Astrocyte of the cerebellum (primary cell): Measurements from ENCODE around the gene PYGO2.
A peak's percentile ranks its signal among the peaks of the same experiment; 100 is the strongest.

ENCODE experiments used
- DNase-seq: peaks from one replicate; pipeline ENCODE4 v3.0.0-alpha.2; 2011; ENCODE audit warnings: low read depth
- H3K4me3 ChIP-seq: 2 replicates; pipeline ENCODE4 v1.5.1; 2011; ENCODE audit warnings: mild to moderate bottlenecking, low read depth, low read length, moderate library complexity
- in situ Hi-C: cut with HindIII; loops from 2 replicates; pipeline ENCODE4 v1.10.0; 2017; ENCODE audit warnings: low sequenced_read_pairs
- TF ChIP-seq, protein P1 (sequence below): IDR thresholded peaks from 2 replicates; pipeline ENCODE4 v1.5.1; 2012; ENCODE audit warnings: low read length, low read depth, moderate library complexity, mild to moderate bottlenecking; ENCODE audit errors: missing control alignments

The PYGO2 gene

DNA sequence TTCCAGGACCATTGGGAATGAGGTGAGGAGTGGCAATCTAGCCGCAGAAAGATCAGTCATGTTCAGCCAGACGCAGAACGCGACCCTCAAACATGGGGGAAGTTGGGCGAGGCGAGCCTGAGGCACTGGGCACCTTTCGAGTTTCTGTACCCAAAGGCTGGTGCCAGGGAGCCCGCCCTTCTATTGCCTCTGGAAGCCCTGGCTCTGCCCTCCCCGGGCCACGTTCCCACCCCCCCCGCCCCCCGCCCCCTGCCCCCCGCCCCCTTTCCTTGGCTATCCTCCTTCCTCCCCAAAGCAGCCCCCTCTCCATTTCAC, 38.8 kb upstream of the PYGO2 start:
- peak overlapping the region; percentile 82 for H3K4me3 ChIP-seq
- in situ Hi-C loops, result no loop called here
- DNase-seq, result no peak
- TF ChIP-seq, protein P1, sequence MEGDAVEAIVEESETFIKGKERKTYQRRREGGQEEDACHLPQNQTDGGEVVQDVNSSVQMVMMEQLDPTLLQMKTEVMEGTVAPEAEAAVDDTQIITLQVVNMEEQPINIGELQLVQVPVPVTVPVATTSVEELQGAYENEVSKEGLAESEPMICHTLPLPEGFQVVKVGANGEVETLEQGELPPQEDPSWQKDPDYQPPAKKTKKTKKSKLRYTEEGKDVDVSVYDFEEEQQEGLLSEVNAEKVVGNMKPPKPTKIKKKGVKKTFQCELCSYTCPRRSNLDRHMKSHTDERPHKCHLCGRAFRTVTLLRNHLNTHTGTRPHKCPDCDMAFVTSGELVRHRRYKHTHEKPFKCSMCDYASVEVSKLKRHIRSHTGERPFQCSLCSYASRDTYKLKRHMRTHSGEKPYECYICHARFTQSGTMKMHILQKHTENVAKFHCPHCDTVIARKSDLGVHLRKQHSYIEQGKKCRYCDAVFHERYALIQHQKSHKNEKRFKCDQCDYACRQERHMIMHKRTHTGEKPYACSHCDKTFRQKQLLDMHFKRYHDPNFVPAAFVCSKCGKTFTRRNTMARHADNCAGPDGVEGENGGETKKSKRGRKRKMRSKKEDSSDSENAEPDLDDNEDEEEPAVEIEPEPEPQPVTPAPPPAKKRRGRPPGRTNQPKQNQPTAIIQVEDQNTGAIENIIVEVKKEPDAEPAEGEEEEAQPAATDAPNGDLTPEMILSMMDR, result no peak

DNA sequence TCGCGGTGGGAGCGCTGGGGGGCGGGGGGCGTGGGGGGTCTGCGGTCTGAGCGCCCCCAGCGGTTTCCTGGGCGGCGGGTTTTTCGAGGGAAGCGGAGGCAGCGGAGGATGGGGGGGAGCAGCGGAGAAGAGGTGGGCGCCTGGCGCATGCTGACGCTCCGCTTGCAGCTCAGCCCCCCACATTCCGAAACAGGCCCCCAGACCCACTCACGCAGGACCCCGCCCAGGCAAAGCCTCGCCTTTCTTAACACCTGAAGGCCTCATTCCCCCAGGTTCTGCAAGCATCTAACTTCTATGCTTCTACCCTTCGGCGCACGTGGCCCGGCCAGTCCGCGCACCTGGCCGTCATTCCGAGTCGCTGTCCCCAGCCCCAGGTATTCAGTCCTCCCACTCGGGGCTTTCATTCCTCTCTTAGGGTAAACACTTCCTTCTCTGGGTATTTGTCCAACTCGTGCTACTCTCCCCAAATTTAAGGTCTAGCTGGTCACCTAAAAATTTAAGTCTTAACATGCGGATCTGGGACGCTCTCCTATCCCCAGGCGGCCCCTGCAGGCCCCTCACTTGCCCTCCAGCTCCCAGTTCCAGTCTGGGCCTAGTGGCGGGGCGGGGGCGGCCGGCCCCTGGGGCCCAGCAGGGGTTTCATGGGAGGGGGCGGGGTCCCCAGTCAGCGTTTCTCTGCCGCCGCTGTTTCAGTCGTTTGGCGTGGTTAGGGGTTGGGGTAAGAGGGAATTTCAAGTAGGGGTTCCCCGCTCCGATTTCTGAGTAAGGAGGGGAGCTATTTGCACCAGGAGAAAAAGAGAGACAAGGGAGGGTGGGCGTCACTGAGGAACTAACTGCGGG, 38.2 kb upstream of the PYGO2 start:
- no peak for DNase-seq
- TF ChIP-seq, protein P1, result no peak
- peak overlapping the region; percentile 82 for H3K4me3 ChIP-seq
- in situ Hi-C loops, result no loop called here

DNA sequence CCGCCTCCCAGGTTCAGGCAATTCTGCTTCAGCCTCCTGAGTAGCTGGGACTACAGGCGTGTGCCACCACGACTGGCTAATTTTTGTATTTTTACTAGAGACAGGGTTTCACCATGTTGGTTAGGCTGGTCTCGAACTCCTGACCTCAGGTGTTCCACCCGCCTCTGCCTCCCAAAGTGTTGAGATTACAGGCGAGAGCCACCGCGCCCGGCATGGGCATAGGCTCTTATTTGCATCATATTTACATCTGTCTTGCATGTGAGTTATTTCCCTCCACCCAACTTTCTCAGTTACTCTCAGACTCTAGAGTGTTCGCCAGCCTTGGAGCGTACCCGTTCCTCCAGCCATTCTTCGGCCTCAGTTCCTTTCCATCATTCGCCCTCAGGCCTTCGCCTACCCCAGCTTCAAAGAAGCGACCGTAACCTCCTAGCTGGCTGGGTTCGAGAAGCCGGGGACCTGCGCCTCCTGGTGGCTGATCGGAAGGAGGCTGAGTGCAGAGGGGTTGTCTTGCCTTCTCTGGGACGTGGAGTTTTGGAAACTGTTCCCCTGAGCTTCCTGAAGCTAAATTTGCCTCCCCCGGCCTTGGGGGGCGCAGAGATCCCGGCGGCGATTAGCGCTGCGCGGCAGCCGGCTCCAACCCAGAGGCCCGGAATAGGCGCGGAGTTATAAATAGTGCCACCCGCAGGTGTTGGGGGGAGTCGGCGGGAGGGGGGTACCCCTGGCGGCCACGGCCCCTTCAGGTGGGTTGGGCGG, 37.4 kb upstream of the PYGO2 start:
- peak overlapping the region; percentile 82 for H3K4me3 ChIP-seq
- in situ Hi-C loops, result no loop called here
- DNase-seq, result peak; percentile 33
- TF ChIP-seq, protein P1, result peak; percentile 95

DNA sequence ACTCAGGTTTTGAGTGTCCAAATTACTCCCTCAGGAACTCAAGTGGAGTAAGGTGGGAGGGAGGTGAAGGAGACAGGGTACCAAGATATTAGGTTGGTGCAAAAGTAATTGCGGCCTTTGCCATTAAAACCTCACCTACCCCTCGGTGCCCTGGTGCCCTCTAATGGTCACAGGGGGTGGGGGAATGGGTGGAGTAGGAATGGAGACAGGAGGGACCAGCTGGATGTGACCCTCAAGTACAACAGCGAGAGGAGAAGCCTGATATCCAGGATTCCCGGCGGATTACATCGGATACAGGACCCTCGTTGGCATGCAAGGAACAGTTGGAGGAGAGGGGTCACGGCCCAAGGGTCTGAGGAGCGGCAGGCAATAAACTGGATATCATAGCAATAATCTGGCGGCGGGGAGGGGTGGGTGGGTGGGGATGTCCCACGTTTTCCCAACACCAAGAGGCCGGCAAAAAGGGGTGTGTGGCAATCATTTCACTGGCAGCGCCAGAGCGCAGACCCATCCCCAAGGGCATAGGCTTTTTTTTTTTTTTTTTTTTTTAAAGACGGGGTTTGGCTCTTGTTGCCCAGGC, 36.7 kb upstream of the PYGO2 start:
- DNase-seq, result no peak
- H3K4me3 ChIP-seq, result no peak overlapping the region
- in situ Hi-C loops, result no loop called here
- TF ChIP-seq, protein P1, result peak; percentile 2

DNA sequence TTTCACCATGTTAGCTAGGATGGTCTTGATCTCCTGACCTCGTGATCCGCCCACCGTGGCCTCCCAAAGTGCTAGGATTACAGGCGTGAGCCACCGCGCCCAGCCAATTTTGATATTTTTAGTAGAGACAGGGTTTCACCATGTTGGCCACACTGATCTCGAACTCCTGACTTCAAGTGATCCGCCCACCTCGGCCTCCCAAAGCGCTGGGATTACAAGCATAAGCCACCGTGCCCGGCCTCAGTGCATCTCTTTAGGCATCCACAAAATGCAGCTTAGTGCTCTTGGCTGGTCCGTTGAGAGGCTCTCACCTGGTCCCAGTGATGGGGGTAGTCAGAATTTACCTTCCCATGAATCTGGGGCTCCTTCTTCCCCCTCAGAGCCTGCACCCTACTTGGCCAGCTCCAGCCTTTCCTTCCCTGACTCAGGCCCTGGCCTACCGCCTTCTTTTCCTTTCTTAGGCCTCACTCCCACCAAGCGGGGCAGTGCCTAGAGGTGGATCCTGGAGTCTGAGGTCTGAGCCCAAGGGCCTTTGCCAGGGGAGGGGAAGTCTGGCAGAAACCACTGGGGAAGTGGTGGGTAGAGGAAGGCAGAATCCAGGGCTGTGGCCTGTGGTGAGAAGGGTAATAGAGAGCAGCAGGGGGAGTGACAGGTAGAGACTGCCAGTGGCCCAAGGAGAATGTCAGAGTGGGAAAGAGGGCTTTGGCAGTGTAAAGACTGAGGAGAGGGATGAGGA, 35.6 kb upstream of the PYGO2 start:
- in situ Hi-C loops, result no loop called here
- TF ChIP-seq, protein P1, result no peak
- DNase-seq, result no peak
- no peak overlapping the region for H3K4me3 ChIP-seq
